Peyer's patch (tissue), 4 donors: ENCODE data around the gene ASPDH.

Experiments used
- POLR2A ChIP-seq, 2 donors: fragments of 450-650 bp; IDR thresholded peaks; one replicate each; pipeline ENCODE4 v1.5.1; 2017; ENCODE audit warnings: antibody characterized with exemption in 2 of 2, mild to moderate bottlenecking in 2 of 2, moderate library complexity in 2 of 2
- TF ChIP-seq, protein P1 (sequence below), 6 experiments: fragments of 450-650 bp in 4 of 6; fragments of 200-600 bp in 2 of 6; sonication (generic) in 1 of 6; IDR thresholded peaks; one replicate each; pipeline ENCODE4 v1.5.1; 2017 to 2019; ENCODE audit warnings: antibody characterized with exemption in 6 of 6, mild to moderate bottlenecking in 3 of 6, moderate library complexity in 1 of 6

DNA sequence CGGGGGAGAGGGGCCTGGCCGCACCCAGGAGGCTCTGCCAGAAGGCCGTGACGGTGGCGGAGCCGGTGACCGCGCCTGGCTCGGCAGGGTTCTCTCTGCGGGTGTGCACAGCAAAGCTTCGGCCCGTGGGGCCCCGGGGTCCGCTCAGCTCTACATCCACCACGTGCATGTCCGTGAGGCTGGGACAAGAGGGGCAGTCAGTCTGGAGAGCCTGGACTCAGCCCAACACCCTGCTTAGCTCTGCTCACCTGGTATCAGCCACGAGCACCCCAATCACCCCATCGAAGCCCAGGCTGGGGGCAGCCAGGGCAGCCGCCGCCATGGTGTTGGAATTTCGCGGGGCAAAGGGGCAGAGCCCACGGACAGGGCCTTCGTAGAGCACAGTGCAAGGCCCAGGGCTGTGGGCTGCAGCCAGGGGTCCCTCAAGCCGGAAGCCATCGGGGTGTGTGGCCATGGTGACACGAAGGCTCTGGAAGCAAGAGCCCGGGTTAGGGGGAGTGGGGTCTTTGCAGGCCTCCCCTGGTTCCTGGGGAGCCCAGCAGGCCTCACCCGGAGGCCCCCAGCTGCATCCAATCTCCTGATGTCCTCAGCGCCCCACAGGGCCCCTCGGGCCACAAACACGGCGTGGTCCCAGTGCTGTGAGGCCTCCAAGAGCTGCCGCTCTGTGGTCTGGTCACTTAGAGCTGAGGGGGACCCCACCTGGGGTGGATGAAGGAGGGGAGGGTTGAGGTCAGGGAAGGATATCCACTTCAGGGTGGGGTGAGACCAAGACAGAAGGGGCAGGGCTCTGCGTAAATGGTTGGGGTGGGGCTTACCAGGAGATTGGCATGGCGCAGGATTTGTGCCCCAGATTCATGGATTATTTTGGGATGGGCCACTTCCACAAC, 1.4 kb downstream of the ASPDH start:
- no peak for TF ChIP-seq POLR2A (IDR thresholded peaks at IDR 0.05)
- TF ChIP-seq, protein P1, sequence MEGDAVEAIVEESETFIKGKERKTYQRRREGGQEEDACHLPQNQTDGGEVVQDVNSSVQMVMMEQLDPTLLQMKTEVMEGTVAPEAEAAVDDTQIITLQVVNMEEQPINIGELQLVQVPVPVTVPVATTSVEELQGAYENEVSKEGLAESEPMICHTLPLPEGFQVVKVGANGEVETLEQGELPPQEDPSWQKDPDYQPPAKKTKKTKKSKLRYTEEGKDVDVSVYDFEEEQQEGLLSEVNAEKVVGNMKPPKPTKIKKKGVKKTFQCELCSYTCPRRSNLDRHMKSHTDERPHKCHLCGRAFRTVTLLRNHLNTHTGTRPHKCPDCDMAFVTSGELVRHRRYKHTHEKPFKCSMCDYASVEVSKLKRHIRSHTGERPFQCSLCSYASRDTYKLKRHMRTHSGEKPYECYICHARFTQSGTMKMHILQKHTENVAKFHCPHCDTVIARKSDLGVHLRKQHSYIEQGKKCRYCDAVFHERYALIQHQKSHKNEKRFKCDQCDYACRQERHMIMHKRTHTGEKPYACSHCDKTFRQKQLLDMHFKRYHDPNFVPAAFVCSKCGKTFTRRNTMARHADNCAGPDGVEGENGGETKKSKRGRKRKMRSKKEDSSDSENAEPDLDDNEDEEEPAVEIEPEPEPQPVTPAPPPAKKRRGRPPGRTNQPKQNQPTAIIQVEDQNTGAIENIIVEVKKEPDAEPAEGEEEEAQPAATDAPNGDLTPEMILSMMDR (IDR thresholded peaks at IDR 0.05) = no peak
